ENCODE data around the gene CEP295NL. TPM values are rescaled to one million over a fixed set of nuclear protein-coding genes. Genes with fewer than 3 reads are reported as not detected.

CEP295NL gene
- total and polyA plus RNA-seq, 2 of the 13 experiments (the other 11 are each of a cell fraction or from before 2014, with no cell fraction given), result not detected

DNA sequence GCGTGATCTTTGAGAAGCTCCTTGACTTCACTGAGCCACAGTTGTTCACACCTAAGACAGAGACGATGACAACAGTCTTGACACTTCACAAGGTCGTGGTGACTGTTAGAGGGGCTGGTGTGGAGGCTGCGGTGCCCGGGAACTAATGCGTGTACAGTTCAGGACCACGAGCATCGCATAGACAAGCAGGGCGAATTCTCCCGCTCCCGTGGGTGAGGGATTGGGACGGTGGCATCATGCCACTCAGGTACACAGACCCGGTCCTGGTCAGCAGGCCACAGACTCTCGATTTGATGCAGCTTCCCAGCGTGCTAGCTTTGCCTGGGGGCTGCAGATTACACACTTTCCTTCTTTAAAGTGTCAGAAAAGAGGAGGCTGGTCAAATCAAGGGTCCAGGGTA is 24.7 kb downstream of the CEP295NL start:
- Histone ChIP-seq H3K79me2 (ENCODE audit: insufficient read depth, low read length) (no peaks in the 10 kb centered on the region), H3K27ac (ENCODE audit: extremely low read length, insufficient read depth, low read length) (no peak overlapping the region), H3K4me2 (ENCODE audit: low read depth, low read length) (no peak overlapping the region), H3K27me3 (ENCODE audit: control insufficient read depth in 1 of 2, insufficient read depth in 2 of 2, low read length in 2 of 2) (no peaks in the 10 kb centered on the region), H3K4me1 (ENCODE audit: insufficient read depth, low read length) (peaks cover 11% of the 10 kb centered on the region), H3K9me3 (ENCODE audit: low read length) (no peaks in the 10 kb centered on the region), H2AFZ (ENCODE audit: low read length) (no peak overlapping the region), H3K9ac (ENCODE audit: insufficient read depth, low read depth, low read length) (no peak overlapping the region), H3K36me3 (replicated peaks in 1 of 2; ENCODE audit: control insufficient read depth in 1 of 2, insufficient read depth in 2 of 2, low read length in 2 of 2) (0 out of 5 replicates have a peak, but pooled peaks cover 0 to 5% of the 10 kb centered on the region in 2 experiments), H3K4me3 (replicated peaks in 1 of 3; ENCODE audit: insufficient read depth in 1 of 3, low read depth in 2 of 3, low read length in 3 of 3) (no peak overlapping the region), H4K20me1 (ENCODE audit: insufficient read depth, low read length) (no peaks in the 10 kb centered on the region)
- intact Hi-C loops (cut with micrococcal nuclease; ENCODE audit: unreplicated experiment), result no loop called here
- no TSS peak for BruUV-seq (replicated peaks)
- WGBS (ENCODE audit: low lambda C conversion rate), result 94% methylated on average over 15 of the region's 15 CpGs
- in situ Hi-C loops (cut with HindIII; ENCODE audit: extremely low pct_ligation_motif_present, low pct_unique_long_range_greater_than_20kb), result no loop called here
- CTCF ChIA-PET (ENCODE audit: low intra/inter-chr PET ratio, low total read pairs), result no interaction called here
- DNase-seq (ENCODE audit: low spot score) (no peak), ATAC-seq (no peak), FAIRE-seq (no peak)
- POLR2A ChIA-PET, result interaction anchor here (0.6 kb wide), 1 partner anchor 148 kb away, joined by 3 read pairs; no protein-coding TSS in a partner anchor
- TF ChIP-seq ZNF775 (CRISPR knock-in tag; IDR thresholded peaks at IDR 0.05; ENCODE audit: borderline replicate concordance) (no peak), HNRNPLL (IDR thresholded peaks at IDR 0.05; ENCODE audit: low read depth, low read length, poor library complexity, severe bottlenecking) (no peak), ISX (CRISPR knock-in tag; conservative IDR thresholded peaks at IDR 0.05) (no peak), TCF7 (IDR thresholded peaks at IDR 0.05; ENCODE audit: low read depth) (no peak), PHF8 (CRISPR knock-in tag; IDR thresholded peaks at IDR 0.05) (no peak), ZNF3 (CRISPR knock-in tag; IDR thresholded peaks at IDR 0.05) (no peak), ZNF678 (CRISPR knock-in tag; IDR thresholded peaks at IDR 0.05) (no peak), HIVEP1 (CRISPR knock-in tag; IDR thresholded peaks at IDR 0.05) (no peak), ZNF292 (CRISPR knock-in tag; IDR thresholded peaks at IDR 0.05; ENCODE audit: borderline replicate concordance, low read depth) (no peak), ZNF549 (CRISPR knock-in tag; IDR thresholded peaks at IDR 0.05) (no peak), ZNF747 (CRISPR knock-in tag; IDR thresholded peaks at IDR 0.05; ENCODE audit: borderline replicate concordance) (no peak), MBD4 (IDR thresholded peaks at IDR 0.05; ENCODE audit: borderline replicate concordance, low read length) (no peak), ZNF629 (CRISPR knock-in tag; conservative IDR thresholded peaks at IDR 0.05) (no peak), ZNF367 (CRISPR knock-in tag; IDR thresholded peaks at IDR 0.05; ENCODE audit: borderline replicate concordance) (no peak), THAP11 (CRISPR knock-in tag; IDR thresholded peaks at IDR 0.05) (no peak), ZBTB7B (CRISPR knock-in tag; IDR thresholded peaks at IDR 0.05) (no peak), HNF4A (CRISPR knock-in tag; IDR thresholded peaks at IDR 0.05) (no peak), EZH2 (conservative IDR thresholded peaks at IDR 0.05; ENCODE audit: low read depth, low read length) (no peak), MEIS2 (CRISPR knock-in tag; IDR thresholded peaks at IDR 0.05) (no peak)
- TF ChIP-seq, protein P1, sequence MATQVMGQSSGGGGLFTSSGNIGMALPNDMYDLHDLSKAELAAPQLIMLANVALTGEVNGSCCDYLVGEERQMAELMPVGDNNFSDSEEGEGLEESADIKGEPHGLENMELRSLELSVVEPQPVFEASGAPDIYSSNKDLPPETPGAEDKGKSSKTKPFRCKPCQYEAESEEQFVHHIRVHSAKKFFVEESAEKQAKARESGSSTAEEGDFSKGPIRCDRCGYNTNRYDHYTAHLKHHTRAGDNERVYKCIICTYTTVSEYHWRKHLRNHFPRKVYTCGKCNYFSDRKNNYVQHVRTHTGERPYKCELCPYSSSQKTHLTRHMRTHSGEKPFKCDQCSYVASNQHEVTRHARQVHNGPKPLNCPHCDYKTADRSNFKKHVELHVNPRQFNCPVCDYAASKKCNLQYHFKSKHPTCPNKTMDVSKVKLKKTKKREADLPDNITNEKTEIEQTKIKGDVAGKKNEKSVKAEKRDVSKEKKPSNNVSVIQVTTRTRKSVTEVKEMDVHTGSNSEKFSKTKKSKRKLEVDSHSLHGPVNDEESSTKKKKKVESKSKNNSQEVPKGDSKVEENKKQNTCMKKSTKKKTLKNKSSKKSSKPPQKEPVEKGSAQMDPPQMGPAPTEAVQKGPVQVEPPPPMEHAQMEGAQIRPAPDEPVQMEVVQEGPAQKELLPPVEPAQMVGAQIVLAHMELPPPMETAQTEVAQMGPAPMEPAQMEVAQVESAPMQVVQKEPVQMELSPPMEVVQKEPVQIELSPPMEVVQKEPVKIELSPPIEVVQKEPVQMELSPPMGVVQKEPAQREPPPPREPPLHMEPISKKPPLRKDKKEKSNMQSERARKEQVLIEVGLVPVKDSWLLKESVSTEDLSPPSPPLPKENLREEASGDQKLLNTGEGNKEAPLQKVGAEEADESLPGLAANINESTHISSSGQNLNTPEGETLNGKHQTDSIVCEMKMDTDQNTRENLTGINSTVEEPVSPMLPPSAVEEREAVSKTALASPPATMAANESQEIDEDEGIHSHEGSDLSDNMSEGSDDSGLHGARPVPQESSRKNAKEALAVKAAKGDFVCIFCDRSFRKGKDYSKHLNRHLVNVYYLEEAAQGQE (IDR thresholded peaks at IDR 0.05; ENCODE audit: borderline replicate concordance in 1 of 2, low read depth in 1 of 2, low read length in 2 of 2), result no peak

All from HepG2 (cell line).